NCI-H345 treated with DMSO at 0.1 percent for 48 hours (cell line): ENCODE results near the gene PIF1.

Experiments used
- DNase-seq: peaks from one replicate; lab custom pipeline; 2025; ENCODE audit not compliant: unreplicated experiment; lab: John Stamatoyannopoulos, UW

PIF1 gene

DNA sequence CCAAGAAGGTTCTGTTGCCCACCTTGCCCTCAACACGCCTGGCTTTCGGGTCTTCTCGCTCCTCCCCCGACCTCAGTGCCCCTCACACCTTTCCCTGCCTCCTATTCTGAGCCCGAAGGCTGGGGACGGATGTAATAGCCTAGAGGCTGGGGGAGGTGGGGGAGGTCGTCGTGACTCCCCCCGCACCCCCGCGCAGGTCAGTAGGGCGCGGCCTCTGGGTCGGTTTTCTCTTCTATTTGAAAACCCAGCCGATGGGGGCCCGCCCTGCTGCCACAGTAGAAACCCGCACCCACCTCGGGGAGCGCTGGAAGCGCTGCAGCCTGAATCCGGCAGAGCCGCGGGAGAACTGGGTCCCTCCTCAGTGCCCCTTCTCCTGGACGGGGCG lies 49.1 kb downstream of the PIF1 start:
- DNase-seq, result no peak

DNA sequence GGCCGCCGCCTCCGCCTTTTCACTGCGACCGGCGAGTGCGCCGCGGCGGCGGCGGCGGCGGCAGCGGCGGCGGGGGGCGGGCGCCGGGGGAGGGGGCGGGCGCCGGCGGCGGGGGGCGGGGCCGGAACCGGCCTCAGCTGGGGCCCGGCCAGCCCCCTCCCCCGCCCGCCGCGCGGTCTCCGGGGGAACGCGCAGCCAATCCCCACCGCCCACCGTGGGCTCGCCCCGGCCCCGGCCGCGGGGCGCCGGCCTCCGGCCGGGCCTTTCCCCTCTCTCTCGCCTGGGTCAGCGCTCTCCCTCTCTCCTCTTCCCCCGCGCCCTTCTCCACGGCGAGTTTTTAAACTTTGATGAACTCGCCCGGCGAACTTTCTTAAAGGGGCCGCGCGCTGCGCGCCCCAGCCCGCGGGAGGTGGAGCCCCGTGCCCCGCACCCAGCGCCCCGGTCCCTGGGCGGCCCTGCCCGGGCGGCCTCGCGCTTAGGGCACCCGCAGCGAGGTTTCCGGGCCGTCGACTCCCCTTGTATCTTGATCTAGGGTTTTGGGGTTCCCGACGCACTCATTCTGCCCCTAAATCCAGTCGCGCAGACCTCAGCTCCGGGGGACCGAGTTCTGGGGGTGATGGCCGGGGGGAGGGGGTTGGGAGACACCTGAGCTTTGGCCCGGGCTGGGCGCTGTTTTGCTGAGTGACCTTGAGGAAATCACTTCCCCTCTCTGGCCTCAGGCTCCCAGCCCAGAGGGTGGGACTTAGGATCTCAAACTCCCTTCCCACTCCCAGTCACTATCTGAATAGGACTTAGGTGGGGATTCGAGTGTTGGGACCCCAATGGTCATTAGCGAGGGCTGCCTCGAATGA lies 49.7 kb downstream of the PIF1 start, which contains the start of gene RBPMS2:
Gene RBPMS2 (minus strand): TSS at position 39 of the 851 bp plus-strand sequence. CDS start 270 bp downstream, outside the sequence.
- DNase-seq, result no peak

DNA sequence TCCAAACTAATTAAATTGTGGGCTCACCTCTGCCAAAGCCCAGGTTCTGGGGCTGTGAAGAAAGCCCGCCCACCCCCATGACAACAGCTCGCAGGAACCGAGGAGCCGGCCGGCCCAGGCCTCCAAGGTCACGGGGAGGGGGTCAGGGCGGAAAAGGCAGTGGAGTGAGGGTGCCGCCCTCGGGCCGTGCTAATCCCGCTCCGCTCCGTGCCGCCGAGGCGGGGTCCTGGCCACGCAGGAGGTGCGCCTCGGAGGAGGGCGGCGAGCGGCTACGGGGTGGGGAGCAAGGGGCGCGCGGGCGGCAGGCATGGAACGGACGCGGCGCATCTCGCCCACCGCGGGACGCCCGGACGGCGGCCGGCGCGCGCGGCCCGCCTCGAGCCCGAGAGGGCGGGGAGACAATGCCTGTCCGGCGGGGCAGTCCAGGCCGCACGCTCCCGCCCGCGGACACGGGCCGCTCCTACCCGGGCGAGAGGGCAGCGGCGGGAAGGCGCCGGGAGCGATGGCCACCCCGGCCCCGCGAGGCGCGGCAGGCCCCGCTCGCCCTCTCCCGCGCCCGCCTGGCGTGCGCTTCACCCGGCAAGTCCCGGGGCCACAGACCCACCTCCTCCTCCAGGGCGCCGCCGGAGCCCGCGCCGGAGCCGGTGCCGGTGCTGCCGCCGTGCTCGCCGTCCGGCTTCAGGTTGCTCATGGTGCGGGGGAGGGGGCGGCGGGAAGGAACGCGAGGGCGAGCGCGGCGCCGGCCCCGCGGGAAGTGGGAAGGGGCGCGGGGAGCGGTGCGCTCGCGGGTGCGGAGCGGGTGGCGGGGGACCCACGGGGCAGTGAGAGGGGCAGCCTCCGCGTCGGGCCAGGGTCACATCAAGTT lies 50.6 kb downstream of the PIF1 start:
- no peak for DNase-seq

DNA sequence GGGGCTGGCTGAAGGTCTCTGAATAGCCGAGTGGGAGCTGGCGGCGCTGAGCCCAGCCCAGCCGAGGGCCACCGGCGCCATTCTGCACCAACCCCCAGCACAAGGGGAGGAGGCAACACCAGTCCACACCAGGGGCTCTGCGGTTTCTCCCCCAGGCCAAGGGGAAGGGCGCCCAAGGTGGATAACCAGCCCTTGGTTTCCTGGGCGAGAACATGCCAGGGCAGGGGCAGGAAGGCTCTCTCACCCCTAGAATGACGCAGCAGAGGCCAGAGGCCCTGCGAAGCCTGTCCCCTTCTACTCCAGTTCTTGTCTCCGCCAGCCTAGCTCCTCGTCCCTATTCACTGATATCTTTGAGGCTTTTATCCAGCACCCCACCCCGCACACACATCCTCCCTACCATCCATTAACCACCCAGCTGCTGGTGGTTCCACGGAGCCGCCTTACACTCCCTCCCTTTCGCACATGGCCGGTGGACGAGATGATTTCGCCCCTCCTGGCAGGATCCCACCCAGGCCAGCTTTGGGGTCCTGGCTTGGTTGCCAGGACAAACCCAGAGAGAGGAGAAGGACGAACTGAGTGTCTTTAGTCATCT lies 51.3 kb downstream of the PIF1 start:
- DNase-seq, result no peak

DNA sequence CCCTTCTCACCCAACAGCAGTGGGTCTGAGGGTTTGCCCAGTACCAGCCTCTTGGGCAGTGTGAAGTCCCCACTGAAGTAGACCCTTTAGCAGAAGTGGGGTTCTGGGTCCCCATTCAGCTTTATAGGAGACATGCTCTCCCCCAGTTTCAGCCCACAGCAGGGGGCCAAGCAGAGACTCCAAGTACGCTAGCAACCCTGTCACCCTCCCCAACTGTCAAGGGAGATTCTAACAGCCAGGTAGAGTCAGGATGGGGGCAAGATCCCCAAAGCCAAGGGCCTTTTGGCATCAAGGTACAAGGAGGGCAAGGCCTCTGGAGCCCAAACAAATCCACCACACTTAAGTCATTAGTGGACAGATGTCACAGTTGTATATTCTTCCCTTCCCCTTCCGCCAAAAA lies 51.8 kb downstream of the PIF1 start:
- no peak for DNase-seq

DNA sequence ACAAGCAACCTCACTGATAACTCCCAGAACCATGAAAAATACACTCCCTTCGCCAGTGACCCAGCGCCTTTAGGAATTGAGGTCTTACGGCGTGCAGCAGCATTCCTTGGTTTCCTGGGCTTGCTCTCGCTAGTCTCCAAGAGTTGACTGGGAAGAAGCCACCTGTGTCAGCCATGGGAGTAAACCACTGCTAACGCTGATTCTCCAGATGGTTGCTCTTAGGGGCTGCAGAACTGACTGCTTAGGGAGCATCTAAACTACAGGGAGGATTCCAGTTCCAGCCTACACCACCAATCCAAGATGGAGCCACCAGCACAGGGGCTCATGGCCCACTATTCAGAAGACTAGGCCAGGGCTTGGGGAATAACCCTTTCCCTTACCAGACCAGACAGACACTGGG lies 52.5 kb downstream of the PIF1 start:
- no peak for DNase-seq

DNA sequence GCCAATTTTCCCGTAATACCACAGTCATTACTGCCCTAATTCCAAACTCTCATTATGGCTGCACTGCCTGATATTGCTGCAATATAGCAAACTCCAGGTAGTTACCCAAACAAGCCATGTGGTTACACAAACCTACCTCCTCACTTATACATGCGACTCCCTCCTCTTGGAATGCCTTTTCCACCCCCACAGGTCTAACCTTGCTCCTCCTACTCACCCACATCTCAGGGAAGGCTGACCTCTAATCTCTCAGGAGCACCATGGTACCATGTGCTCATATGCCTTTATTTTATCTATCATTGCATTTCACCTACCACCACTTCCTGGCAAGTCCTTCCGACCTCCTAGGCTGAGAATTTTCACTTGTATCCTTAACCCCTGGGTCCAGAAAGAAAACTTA lies 53.0 kb downstream of the PIF1 start:
- DNase-seq, result no peak

DNA sequence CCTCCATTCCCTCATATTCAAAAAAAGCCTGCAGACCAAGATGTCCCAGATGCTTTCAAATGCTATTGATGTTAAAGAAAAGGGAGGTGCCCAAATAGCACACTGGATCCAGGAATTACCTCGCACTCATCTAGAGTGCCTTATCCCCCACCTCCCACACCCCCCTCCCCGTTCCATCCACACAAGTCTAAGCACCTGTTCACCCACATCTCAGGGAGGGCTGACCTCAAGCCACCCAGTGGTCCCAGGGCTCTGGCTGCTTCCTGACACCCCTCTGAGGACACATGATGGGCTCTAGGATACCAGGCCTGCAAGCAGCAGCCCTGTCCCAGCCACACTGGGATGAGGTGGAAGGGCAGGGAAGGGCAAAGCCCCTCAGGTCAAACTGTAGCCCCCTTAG lies 54.8 kb downstream of the PIF1 start:
- no peak for DNase-seq

DNA sequence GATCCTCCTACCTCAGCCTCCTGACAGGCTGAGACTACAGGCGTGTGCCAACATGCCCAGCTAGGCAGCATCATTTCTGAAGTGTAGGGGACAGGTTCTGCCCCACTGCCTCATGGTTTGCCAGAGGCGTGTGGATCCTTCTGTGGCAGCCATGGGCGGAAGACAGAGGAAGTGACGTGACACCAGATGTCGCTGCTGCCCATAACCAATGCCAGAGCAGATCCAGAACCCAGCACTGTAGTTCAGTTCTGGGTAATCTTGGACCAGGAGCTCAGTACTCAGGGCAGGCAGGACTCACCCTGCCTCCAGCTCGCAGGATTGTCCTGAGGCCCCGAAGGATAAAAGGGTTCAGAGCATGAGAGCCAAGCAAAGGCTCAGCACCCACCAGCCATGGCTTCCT lies 58.2 kb downstream of the PIF1 start:
- no peak for DNase-seq

DNA sequence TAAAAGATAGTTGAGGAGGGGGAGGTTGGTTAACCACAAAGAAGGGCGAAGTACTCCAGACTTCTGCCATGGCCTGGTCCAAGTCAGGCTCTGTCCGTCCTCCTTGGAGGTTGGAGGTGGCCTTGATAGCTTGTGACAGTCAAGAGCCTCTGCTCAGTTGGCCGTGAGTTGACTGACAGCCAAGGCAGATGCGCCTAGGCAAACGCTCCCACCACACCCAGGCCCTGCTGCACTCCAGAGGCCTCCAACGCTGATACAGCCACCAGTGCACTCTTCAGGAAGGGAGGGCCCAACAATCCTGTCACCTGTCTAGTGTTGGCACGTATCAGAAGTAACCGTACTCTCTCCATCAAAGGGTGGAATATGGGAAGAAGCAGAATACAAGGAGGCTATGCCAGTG lies 59.4 kb downstream of the PIF1 start:
- DNase-seq, result no peak
